ENCODE results near the gene PPP6R3. TPM values are rescaled to one million over a fixed set of nuclear protein-coding genes. Genes with fewer than 3 reads are reported as not detected.
"Not testable (repeated sequence)": the region's sequence is repeated elsewhere in the genome, so short reads cannot be mapped to it uniquely, and the experiment has no call there.

The PPP6R3 gene
- total RNA-seq, 1 experiment from 2014 or later = 129 TPM

GRCh38 chr11:68632375-68632774 lies 171.8 kb downstream of the PPP6R3 start:
- H3K36me3 ChIP-seq (ENCODE audit: low read depth); H3K4me1 ChIP-seq (replicated peaks; ENCODE audit: insufficient read depth); H4K20me1 ChIP-seq (ENCODE audit: insufficient read depth); DNase-seq; H3K4me2 ChIP-seq; H3K4me3 ChIP-seq; H3K9me2 ChIP-seq (ENCODE audit: insufficient read depth); H2AFZ ChIP-seq; BruUV-seq (replicated peaks); POLR2A ChIA-PET (ENCODE audit: unreplicated experiment); H3K79me2 ChIP-seq (ENCODE audit: low read depth); H3K27ac ChIP-seq; H3F3A ChIP-seq (ENCODE audit: insufficient read depth, low read depth); H3K9me3 ChIP-seq (ENCODE audit: insufficient read depth, low read depth): not testable (repeated sequence)
- CTCF ChIA-PET = interaction anchor here (0.5 to 1.0 kb wide), 4 partner anchors 166 to 988 kb away, joined by 4 to 10 read pairs (median 7); no protein-coding TSS in a partner anchor
- H3K27me3 ChIP-seq (ENCODE audit: insufficient read depth, low read depth) = peaks cover 65% of the 10 kb centered on the region
- intact Hi-C loops (cut with micrococcal nuclease; ENCODE audit: unreplicated experiment) = loop anchor here (5.0 kb wide), 1 partner anchor 210 kb away; the partner anchor contains the start of gene CPT1A

- intact Hi-C loops (cut with micrococcal nuclease; ENCODE audit: unreplicated experiment) = loop anchor here (1.0 to 5.0 kb wide), 2 partner anchors 209 to 455 kb away; partner anchors contain the start of gene CPT1A
- no peaks in the 10 kb centered on the region for H3K79me2 ChIP-seq (ENCODE audit: low read depth)
- H3K9me3 ChIP-seq (ENCODE audit: insufficient read depth, low read depth) = no peaks in the 10 kb centered on the region
- BruUV-seq (replicated peaks) = no TSS peak
- no peak overlapping the region for H2AFZ ChIP-seq
- H3K9me2 ChIP-seq (ENCODE audit: insufficient read depth) = no peaks in the 10 kb centered on the region
- TF ChIP-seq EZH2 (IDR thresholded peaks at IDR 0.05; ENCODE audit: low read depth) (no peak), CTCF (conservative IDR thresholded peaks at IDR 0.05) (peak; percentile 87)
- H3K4me3 ChIP-seq = no peak overlapping the region
- peaks cover 61% of the 10 kb centered on the region for H3K27me3 ChIP-seq (ENCODE audit: insufficient read depth, low read depth)
- H3K4me1 ChIP-seq (replicated peaks; ENCODE audit: insufficient read depth) = no peaks in the 10 kb centered on the region
- no peaks in the 10 kb centered on the region for H4K20me1 ChIP-seq (ENCODE audit: insufficient read depth)
- no peaks in the 10 kb centered on the region for H3K36me3 ChIP-seq (ENCODE audit: low read depth)
- no peaks in the 10 kb centered on the region for H3F3A ChIP-seq (ENCODE audit: insufficient read depth, low read depth)
- H3K27ac ChIP-seq = no peak overlapping the region
- ChIA-PET CTCF (interaction anchor here (0.5 to 1.0 kb wide), 4 partner anchors 166 to 988 kb away, joined by 4 to 10 read pairs (median 7); no protein-coding TSS in a partner anchor), POLR2A (ENCODE audit: unreplicated experiment) (no interaction called here)
- peak; percentile 63 to 66 for DNase-seq
- H3K4me2 ChIP-seq = no peak overlapping the region
Observed at GRCh38 chr11:68632802-68633201, 172.2 kb downstream of the PPP6R3 start.

- H3F3A ChIP-seq (ENCODE audit: insufficient read depth, low read depth); H3K79me2 ChIP-seq (ENCODE audit: low read depth); DNase-seq; H2AFZ ChIP-seq; POLR2A ChIA-PET (ENCODE audit: unreplicated experiment); H3K4me3 ChIP-seq; H3K9me2 ChIP-seq (ENCODE audit: insufficient read depth); BruUV-seq (replicated peaks); H3K9me3 ChIP-seq (ENCODE audit: insufficient read depth, low read depth); H3K27ac ChIP-seq; H3K4me2 ChIP-seq; H3K4me1 ChIP-seq (replicated peaks; ENCODE audit: insufficient read depth); CTCF ChIA-PET; H3K36me3 ChIP-seq (ENCODE audit: low read depth); H4K20me1 ChIP-seq (ENCODE audit: insufficient read depth): not testable (repeated sequence)
- intact Hi-C loops (cut with micrococcal nuclease; ENCODE audit: unreplicated experiment) = loop anchor here (5.0 kb wide), 1 partner anchor 208 kb away; the partner anchor contains the start of gene CPT1A
- H3K27me3 ChIP-seq (ENCODE audit: insufficient read depth, low read depth) = peaks cover 46% of the 10 kb centered on the region
Observed at GRCh38 chr11:68634606-68635005, 174.1 kb downstream of the PPP6R3 start.

GRCh38 chr11:68635172-68635571 lies 174.6 kb downstream of the PPP6R3 start:
- DNase-seq; H3F3A ChIP-seq (ENCODE audit: insufficient read depth, low read depth); H2AFZ ChIP-seq; H3K36me3 ChIP-seq (ENCODE audit: low read depth); POLR2A ChIA-PET (ENCODE audit: unreplicated experiment); intact Hi-C loops (cut with micrococcal nuclease; ENCODE audit: unreplicated experiment); BruUV-seq (replicated peaks); H3K9me3 ChIP-seq (ENCODE audit: insufficient read depth, low read depth); H3K79me2 ChIP-seq (ENCODE audit: low read depth); H3K4me3 ChIP-seq; H3K4me2 ChIP-seq; H3K9me2 ChIP-seq (ENCODE audit: insufficient read depth); H3K4me1 ChIP-seq (replicated peaks; ENCODE audit: insufficient read depth); CTCF ChIA-PET; H4K20me1 ChIP-seq (ENCODE audit: insufficient read depth); H3K27ac ChIP-seq: not testable (repeated sequence)
- peaks cover 45% of the 10 kb centered on the region for H3K27me3 ChIP-seq (ENCODE audit: insufficient read depth, low read depth)

GRCh38 chr11:68635883-68636282 lies 175.3 kb downstream of the PPP6R3 start:
- POLR2A ChIA-PET (ENCODE audit: unreplicated experiment); H3K4me2 ChIP-seq; H3F3A ChIP-seq (ENCODE audit: insufficient read depth, low read depth); H3K4me1 ChIP-seq (replicated peaks; ENCODE audit: insufficient read depth); H3K27ac ChIP-seq; H2AFZ ChIP-seq; H3K79me2 ChIP-seq (ENCODE audit: low read depth); DNase-seq; H4K20me1 ChIP-seq (ENCODE audit: insufficient read depth); H3K9me3 ChIP-seq (ENCODE audit: insufficient read depth, low read depth); H3K9me2 ChIP-seq (ENCODE audit: insufficient read depth); H3K36me3 ChIP-seq (ENCODE audit: low read depth); CTCF ChIA-PET; H3K4me3 ChIP-seq; BruUV-seq (replicated peaks); intact Hi-C loops (cut with micrococcal nuclease; ENCODE audit: unreplicated experiment): not testable (repeated sequence)
- peaks cover 45% of the 10 kb centered on the region for H3K27me3 ChIP-seq (ENCODE audit: insufficient read depth, low read depth)

DNA sequence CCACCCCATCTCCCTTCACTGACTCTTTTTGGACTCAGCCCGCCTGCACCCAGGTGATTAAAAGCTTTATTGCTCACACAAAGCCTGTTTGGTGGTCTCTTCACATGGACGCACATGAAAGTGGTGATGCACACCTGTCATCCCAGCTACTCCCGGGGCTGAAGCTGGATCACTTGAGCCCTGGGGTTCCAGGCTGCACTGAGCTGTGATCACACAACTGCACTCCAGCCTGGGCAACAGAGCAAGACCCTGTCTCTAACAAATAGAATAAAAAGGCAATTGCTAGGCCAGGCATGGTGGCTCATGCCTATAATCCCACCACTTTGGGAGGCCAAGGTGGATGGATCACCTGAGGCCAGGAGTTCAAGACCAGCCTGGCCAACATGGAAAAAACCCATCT lies 178.8 kb downstream of the PPP6R3 start:
- BruUV-seq (replicated peaks); H2AFZ ChIP-seq; POLR2A ChIA-PET (ENCODE audit: unreplicated experiment): not testable (repeated sequence)

More for the DNA sequence above, 178.8 kb downstream of the PPP6R3 start:
- H3K4me3 ChIP-seq; H3K9me2 ChIP-seq (ENCODE audit: insufficient read depth); DNase-seq; H3K9me3 ChIP-seq (ENCODE audit: insufficient read depth, low read depth); H4K20me1 ChIP-seq (ENCODE audit: insufficient read depth); H3K4me1 ChIP-seq (replicated peaks; ENCODE audit: insufficient read depth); intact Hi-C loops (cut with micrococcal nuclease; ENCODE audit: unreplicated experiment); H3F3A ChIP-seq (ENCODE audit: insufficient read depth, low read depth); H3K79me2 ChIP-seq (ENCODE audit: low read depth); H3K36me3 ChIP-seq (ENCODE audit: low read depth); H3K27ac ChIP-seq; H3K4me2 ChIP-seq: not testable (repeated sequence)
- CTCF ChIA-PET = interaction anchor here (0.6 kb wide), 1 partner anchor 227 kb away, joined by 9 read pairs; no protein-coding TSS in a partner anchor
- peaks cover 51% of the 10 kb centered on the region for H3K27me3 ChIP-seq (ENCODE audit: insufficient read depth, low read depth)
